SHP77 (cell line): ENCODE measurements around the gene PIEZO1.

Experiments
- DNase-seq, 2 experiments: peaks; one replicate each; lab custom pipeline; 2025; lab: John Stamatoyannopoulos, UW

Gene PIEZO1

GRCh38 chr16:88665570-88665969, 119.5 kb downstream of the PIEZO1 start:
- DNase-seq: no peak
